ENCODE measurements around the gene OR4C45.
A peak's percentile ranks its signal among the peaks of the same experiment; 100 is the strongest.
"Not testable (repeated sequence)": the region's sequence is repeated elsewhere in the genome, so short reads cannot be mapped to it uniquely, and the experiment has no call there.

OR4C45 gene

DNA sequence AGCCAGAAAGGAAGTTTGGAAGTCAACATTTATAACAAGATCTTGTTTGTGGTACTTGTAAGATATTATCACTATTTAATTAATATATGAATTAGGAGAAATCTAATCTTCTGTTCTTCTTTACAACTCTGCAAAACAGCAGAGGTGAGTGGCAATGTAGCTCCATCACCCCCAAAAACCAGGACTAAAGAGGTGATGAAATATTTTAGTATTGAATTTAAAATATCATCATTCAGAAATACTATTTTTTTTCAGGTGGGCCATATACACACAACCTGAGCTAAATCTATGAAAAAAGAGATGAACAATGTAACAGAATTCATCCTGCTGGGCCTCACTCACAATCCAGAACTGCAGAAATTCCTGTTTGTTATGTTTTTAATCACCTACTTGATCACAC, at the start of gene OR4C45:
Gene OR4C45 (plus strand): TSS at position 301 of the 400 bp plus-strand sequence.
- FAIRE-seq (no peak), DNase-seq (ENCODE audit: low spot score) (no peak)

DNA sequence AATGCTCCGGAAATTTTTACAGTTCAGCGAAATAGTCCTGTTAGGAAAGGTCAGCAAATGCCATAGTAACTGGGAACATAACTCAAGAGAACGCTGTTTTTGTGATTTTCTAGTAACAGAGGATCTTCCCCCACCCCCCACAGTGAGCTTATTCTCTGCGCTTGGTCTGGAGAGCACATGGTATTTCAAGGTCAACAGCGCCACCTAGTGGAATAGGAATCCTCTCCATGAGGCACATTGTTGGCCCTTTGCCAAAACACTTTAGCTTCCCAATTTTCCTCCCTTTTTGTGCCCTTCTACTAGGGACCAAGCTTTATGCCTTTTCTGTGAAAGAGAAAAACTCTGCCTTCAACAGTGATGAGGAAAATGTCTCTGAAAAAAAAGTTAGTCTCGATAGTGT, 37.1 kb upstream of the OR4C45 start:
- FAIRE-seq (peak; percentile 5), DNase-seq (ENCODE audit: low spot score) (peak; percentile 36)

DNA sequence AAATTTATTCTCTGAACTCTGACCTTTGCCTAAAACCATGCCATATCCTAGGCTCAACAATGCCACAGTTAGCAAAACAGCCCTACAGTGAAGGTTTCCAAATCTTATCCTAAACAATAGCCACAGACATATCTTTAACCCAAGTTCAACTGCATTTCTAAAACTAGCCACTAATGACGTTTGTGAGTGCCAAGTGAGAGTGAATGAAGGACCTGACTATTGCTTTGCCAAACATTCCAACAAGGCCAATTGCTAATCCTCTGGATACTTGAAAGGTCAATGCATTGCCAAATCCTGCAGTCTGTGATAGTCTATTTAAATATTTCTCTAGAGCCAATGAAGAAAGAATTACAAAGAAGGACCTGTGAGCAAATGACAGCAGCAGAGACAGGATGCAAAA, 2.5 kb upstream of the OR4C45 start:
- DNase-seq (ENCODE audit: low spot score) = no peak
- no peak for FAIRE-seq

DNA sequence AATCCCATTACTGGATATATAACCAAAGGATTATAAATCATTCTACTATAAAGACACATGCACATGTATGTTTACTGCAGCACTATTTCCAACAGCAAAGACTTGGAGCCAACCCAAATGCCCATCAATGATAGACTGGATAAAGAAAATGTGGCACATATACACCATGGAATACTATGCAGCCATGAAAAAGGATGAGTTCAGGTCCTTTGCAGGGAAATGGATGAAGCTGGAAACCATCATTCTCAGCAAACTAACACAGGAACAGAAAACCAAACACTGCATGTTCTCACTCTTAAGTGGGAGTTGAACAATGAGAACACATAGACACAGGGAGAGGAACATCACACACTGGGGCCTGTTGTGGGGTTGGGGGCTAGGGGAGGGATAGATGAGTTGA, 3.6 kb downstream of the OR4C45 start:
- DNase-seq (ENCODE audit: low spot score); FAIRE-seq: not testable (repeated sequence)

DNA sequence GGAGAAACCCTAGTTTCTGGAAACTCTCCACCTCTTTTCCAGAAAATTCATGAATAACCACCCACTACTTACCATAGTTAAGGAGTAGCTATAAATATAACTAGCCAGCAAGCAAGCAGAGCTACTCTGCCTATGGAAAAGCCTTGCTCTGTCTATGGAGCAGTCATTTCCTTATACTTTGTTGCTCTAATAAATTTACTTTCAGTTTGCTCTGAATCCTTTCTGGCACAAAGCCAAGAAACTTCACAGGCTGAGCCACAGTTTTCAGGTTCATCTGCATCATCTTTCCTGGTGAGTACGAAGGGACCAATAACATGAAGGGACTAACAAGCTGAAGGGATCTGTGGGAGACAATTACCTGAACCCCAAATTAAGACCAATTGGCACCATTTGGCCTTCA, 4.6 kb downstream of the OR4C45 start:
- DNase-seq (ENCODE audit: low spot score) (no peak), FAIRE-seq (no peak)

DNA sequence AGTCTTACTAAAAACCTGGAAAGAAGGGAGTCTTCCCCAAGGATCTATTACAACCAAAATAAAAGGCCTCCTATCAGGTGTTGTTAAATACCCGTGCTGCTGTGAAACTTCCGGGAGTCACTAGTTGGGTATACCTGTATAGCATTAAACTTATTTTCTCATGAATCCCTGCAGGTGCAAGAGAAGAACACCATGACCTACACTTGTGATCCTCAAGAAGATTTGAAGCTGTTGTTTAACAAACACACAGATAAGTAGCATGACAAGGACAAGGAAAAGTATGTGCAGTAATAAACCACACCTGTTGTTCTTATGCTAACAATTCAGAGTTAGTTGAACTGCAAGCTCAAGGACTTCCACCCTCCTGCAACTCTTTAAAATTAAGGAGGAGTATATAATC, 12.0 kb downstream of the OR4C45 start:
- DNase-seq (ENCODE audit: low spot score) = no peak
- FAIRE-seq = no peak

DNA sequence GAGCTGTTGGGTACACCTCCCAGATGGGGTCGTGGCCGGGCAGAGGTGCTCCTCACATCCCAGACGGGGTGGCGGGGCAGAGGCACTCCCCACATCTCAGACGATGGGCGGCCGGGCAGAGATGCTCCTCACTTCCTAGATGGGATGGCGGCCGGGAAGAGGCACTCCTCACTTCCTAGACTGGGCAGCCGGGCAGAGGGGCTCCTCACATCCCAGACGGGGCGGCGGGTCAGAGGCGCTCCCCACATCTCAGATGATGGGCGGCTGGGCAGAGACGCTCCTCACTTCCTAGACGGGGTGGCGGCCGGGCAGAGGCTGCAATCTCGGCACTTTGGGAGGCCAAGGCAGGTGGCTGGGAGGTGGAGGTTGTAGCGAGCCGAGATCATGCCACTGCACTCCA, 30.4 kb downstream of the OR4C45 start:
- not testable (repeated sequence) for DNase-seq (ENCODE audit: low spot score); FAIRE-seq

DNA sequence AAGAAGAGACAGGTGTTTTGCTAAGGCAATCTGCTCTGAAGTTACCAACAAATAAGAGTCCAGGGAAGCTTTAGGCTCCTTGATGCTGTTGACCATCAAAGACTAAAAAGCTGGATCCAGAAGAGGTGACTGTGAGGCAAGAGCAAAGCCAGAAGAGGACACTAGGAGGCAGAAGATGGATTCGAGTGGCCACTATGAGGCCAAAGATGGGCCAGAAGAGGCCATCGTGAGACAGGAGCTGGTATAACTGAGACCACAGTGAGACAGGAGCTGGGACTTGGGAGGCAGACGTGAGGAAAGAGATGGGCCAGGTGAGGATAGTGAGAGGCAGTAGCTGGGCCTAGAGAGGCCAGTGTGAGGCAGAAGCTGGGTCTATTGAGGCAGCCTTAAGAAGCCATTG, 37.7 kb downstream of the OR4C45 start:
- FAIRE-seq (no peak), DNase-seq (ENCODE audit: low spot score) (no peak)

DNA sequence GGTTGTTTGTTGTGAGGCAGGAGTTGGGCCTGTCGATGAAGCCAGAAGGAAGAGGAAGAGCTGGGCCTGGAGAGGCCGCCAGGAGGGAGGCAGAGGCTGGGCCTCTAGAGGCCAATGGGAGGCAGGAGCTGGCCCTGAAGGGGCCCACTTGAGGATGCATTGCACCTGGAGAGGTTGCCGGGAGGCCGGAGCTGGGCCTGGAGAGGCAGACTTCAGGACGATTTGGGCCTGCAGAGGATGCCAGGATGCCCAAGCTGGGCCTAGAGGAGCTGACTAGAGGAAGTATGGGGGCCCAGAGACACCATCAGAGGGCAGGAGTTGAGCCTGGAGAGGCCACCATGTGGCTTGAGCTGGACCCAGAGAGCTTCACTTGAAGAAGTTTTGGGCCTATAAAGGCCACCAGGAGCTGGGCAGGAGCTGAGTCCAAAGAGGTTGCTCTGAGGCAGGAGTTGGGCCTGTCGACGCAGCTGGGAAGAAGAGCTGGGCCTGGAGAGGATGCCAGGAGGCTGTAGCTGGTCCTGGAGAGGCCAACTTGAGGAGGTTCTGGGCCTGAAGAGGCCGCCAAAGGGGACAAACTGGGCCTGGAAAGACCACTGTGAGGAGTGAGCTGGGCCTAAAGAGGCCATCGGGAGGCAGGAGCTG, 39.0 kb downstream of the OR4C45 start:
- no peak for FAIRE-seq
- no peak for DNase-seq (ENCODE audit: low spot score)

DNA sequence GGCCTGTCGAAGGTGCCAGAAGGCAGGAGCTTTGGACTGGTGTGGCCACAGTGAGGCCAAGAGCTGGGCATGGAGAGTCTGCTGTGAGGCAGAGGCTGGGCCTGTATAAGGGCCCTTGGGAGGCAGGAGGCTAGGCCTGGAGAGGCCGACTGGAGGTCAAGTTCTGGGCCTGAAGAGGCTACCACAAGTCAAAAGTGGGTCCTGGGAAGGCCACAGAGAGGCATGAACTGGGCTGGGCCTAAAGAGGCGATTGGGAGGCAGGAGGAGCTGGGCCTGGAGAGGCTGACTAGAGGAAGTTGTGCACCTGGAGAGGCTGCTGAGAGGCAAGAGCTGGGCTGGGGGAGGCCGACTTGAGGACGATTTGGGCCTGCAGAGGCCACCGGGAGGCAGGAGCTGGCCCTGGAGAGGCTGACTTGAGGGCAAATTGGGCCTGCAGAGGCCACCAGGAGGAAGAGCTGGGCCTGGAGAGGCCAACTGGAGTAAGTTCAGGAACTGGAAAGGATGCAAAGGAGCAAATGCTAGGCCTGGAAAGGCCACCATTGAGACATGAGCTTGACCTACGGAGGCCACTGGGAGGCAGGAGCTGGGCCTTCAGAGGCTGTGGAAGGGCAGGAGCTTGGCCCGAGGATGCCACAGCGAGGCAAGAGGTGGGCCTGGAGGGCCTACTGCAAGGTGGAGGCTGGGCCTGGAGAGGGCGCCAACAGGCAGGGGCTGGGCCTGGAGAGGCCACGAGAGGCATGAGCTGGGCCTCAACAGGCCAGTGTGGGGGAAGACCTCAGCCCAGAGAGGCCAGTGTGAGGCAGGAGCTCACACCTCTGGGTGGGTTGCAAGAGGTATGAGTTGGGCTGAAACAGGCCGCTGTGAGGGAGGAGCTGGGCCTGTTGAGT, 39.8 kb downstream of the OR4C45 start:
- FAIRE-seq (no peak), DNase-seq (ENCODE audit: low spot score) (no peak)

DNA sequence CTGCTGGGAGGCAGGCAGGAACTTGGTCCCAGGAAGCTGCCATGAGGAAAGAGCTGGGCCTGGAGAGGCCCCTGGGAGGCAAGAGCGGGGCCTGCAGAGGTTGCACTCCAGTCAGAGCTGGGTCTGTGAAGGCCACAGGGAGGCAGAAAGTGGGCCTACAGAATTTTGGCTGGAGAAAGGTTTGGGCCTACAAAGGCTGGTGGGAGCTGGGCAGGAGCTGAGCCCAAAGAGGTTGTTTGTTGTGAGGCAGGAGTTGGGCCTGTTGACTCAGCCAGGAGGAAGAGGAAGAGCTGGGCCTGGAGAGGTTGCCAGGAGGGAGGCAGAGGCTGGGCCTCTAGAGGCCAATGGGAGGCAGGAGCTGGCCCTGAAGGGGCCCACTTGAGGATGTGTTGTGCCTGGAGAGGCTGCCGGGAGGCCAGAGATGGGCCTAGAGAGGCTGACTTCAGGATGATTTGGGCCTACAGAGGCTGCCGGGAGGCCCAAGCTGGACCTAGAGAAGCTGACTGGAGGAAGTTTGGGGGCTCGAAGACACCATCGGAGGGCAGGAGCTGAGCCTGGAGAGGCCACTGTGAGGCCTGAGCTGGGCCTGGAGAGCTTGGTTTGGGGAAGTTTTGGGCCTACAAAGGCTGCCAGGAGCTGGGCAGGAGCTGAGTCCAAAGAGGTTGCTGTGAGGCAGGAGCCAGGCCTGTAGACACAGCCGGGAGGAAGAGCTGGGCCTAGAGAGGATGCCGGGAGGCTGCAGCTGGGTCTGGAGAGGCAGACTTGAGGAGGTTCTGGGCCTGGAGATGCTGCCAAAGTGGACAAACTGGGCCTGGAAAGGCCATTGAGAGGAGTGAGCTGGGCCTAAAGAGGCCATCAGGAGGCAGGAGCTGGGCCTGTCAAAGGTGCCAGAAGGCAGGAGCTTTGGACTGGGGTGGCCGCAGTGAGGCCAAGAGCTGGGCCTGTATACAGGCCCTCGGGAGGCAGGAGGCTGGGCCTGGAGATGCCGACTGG, 40.7 kb downstream of the OR4C45 start:
- DNase-seq (ENCODE audit: low spot score) = no peak
- FAIRE-seq = no peak

DNA sequence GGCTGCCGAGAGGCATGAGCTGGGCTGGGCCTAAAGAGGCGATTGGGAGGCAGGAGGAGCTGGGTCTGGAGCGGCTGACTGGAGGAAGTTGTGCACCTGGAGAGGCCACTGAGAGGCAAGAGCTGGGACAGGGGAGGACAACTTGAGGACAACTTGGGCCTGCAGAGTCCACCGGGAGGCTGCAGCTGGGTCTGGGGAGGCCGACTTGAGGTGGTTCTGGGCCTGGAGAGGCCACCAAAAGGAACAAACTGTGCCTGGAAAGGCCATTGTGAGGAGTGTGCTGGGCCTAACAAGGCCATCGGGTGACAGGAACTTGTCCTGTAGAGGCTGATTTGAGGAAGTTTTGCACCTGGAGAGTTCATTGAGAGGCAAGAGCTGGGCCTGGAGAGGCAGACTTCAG, 41.5 kb downstream of the OR4C45 start:
- no peak for DNase-seq (ENCODE audit: low spot score)
- no peak for FAIRE-seq

DNA sequence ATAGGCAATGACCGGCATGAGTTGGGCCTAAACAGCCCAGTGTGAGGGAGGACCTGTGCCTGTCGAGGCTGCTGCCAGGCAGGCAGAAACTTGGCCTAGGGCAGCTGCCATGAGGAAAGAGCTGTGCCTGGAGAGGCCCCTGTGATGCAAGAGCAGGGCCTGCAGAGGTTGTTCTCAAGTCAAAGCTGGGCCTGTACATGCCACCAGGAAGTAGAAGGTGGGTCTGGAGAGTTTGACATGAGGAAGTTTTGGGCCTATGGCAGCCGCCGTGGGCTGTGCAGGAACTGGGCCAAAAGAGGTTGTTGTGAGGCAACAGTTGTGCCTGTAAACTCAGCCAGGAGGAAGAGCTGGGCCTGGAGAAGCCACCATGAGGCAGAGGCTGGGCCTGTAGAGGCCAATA, 43.2 kb downstream of the OR4C45 start:
- DNase-seq (ENCODE audit: low spot score) (no peak), FAIRE-seq (no peak)

DNA sequence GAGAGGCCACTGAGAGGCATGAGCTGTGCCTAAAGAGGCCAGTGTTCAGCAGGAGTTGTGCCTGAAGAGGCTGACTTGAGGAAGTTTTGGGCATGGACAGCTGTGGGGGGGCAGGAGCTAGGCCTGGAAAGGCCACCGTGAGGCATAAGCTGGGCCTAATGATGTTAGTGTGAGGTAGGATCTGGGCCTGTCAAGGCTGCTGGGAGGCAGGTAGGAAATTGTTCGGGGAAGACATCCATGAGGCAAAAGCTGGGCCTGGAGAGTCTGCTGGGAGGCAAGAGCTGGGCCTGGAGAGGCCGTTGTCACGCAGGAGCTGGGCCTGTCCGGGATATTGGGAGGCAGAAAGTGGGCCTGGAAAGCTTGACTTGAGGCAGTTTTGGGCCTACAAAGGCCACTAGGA, 44.9 kb downstream of the OR4C45 start:
- no peak for FAIRE-seq

DNA sequence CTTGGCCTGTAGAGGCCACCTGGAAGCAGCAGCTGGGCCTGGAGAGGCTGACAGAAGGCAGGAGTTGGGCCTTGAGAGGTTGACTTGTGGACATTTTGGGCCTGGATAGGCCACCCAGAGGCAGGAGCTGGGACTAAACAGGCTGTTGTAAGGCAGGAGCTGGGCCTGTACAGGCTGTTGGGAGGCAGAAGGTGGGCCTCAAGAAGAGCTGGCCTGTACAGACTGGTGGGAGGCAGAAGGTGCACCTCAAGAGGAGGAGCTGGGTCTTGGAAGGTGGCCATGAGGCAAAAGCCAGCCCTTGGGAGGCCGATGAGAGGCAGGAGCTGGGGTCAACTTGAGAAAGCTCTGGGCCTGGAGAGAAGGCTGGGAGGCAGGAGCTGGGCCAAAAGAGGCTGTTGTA, 45.3 kb downstream of the OR4C45 start:
- DNase-seq (ENCODE audit: low spot score) = no peak

More for the DNA sequence above, 44.9 kb downstream of the OR4C45 start:
- DNase-seq (ENCODE audit: low spot score) = no peak

DNA sequence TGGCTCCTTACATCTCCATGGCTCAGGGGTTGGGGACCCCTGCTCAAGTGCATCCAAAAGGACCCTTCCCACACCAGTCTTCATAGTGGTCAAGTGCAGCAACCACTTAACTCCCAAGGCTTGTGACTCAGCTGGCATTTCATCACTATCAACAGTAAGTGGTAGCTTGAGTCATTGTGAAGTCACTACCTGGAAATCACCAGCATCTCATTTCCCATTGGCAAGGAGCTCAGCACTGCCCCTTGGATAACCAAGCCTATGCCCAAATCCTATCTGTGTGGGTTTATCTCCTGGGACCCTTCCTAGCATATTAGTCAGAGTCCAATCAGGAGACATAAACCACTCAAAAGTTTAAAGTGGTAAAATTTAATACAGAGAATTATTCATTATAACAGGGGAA, 46.3 kb downstream of the OR4C45 start:
- not testable (repeated sequence) for FAIRE-seq; DNase-seq (ENCODE audit: low spot score)

More for the DNA sequence above, 45.3 kb downstream of the OR4C45 start:
- FAIRE-seq = no peak

DNA sequence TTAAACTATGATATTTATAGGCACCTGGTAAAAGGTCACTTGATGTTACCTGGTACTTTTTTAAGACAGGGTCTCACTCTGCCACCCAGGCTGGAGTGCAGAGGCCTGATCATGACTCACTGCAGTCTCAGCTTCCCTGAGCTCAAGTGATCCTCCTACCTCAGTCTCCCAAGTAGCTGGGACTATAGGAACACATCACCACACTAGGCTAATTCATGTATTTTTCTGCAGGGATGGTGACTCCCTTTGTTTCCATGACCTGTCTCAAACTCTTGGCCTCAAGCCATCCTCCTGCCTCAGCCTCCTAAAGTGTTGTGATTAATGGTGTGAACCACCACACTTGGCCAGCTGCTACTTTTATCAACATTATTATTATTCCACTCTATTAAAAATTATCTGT, 47.6 kb downstream of the OR4C45 start:
- no peak for DNase-seq (ENCODE audit: low spot score)
- no peak for FAIRE-seq

All from urothelium cell line (cell line).